Measurements from ENCODE around the gene CACNA1D. TPM values are rescaled to one million over a fixed set of nuclear protein-coding genes. Genes with fewer than 3 reads are reported as not detected.

The CACNA1D gene
- total RNA-seq, 2 donors from 2014 or later: 9.9 to 20.4 TPM

GRCh38 chr3:53836084-53836872 lies 341.9 kb downstream of the CACNA1D start:
- H3K27me3 ChIP-seq: no peaks in the 10 kb centered on the region
- H3K27ac ChIP-seq: no peak overlapping the region
- no peaks in the 10 kb centered on the region for H3K9me3 ChIP-seq
- H3K36me3 ChIP-seq (replicated peaks in 1 of 2; ENCODE audit: insufficient read depth in 1 of 2, low read depth in 2 of 2): peaks cover 0 to 3% of the 10 kb centered on the region in 2 donors
- DNase-seq (no peak), ATAC-seq (no peak)
- H3K4me1 ChIP-seq: peaks cover 27% of the 10 kb centered on the region
- no peak for TF ChIP-seq CTCF (IDR thresholded peaks at IDR 0.05)
- TF ChIP-seq POLR2A (IDR thresholded peaks at IDR 0.05): no peak
- intact Hi-C loops (cut with DNase I): no loop called here
- WGBS, 2 donors: 92 to 94% methylated on average over 7 to 9 of the region's 9 CpGs
- H3K4me3 ChIP-seq: no peak overlapping the region

- DNase-seq (no peak), ATAC-seq (no peak)
- no peaks in the 10 kb centered on the region for H3K27me3 ChIP-seq
- H3K9me3 ChIP-seq: no peaks in the 10 kb centered on the region
- WGBS, 2 donors: 79 to 95% methylated on average over 2 to 10 of the region's 10 CpGs
- H3K4me3 ChIP-seq: no peak overlapping the region
- no peak for TF ChIP-seq CTCF (IDR thresholded peaks at IDR 0.05)
- no peak for TF ChIP-seq POLR2A (IDR thresholded peaks at IDR 0.05)
- peaks cover 37% of the 10 kb centered on the region for H3K4me1 ChIP-seq
- H3K36me3 ChIP-seq (replicated peaks in 1 of 2; ENCODE audit: insufficient read depth in 1 of 2, low read depth in 2 of 2): peaks cover 0 to 3% of the 10 kb centered on the region in 2 donors
- intact Hi-C loops (cut with DNase I): no loop called here
- no peak overlapping the region for H3K27ac ChIP-seq
Measured at GRCh38 chr3:53837331-53837730, 342.9 kb downstream of the CACNA1D start.

GRCh38 chr3:53841296-53841695 lies 346.9 kb downstream of the CACNA1D start:
- Histone ChIP-seq H3K4me1 (peaks cover 51% of the 10 kb centered on the region), H3K27ac (peak overlapping the region; percentile 64 to 99 (median 94)), H3K4me3 (no peak overlapping the region), H3K27me3 (no peaks in the 10 kb centered on the region), H3K9me3 (no peaks in the 10 kb centered on the region), H3K36me3 (replicated peaks in 1 of 2; ENCODE audit: insufficient read depth in 1 of 2, low read depth in 2 of 2) (peaks cover 0 to 3% of the 10 kb centered on the region in 2 donors)
- peak; percentile 43 to 65 (median 62) for DNase-seq
- 26 to 30% methylated on average over 5 of the region's 5 CpGs for WGBS, 2 donors
- intact Hi-C loops (cut with DNase I): no loop called here
- no peak for ATAC-seq
- TF ChIP-seq POLR2A (IDR thresholded peaks at IDR 0.05): no peak
- peak in 5 of 7 experiments; percentile 15 to 41 (median 36) for TF ChIP-seq CTCF (IDR thresholded peaks at IDR 0.05)

- TF ChIP-seq CTCF (IDR thresholded peaks at IDR 0.05) (peak; percentile 47 to 91 (median 87)), POLR2A (IDR thresholded peaks at IDR 0.05) (no peak)
- H3K27me3 ChIP-seq: no peaks in the 10 kb centered on the region
- H3K27ac ChIP-seq: peak overlapping the region; percentile 89 to 99 (median 98)
- intact Hi-C loops (cut with DNase I): no loop called here
- H3K9me3 ChIP-seq: no peaks in the 10 kb centered on the region
- ATAC-seq (peak; percentile 79), DNase-seq (peak; percentile 88 to 96 (median 94))
- peaks cover 63% of the 10 kb centered on the region for H3K4me1 ChIP-seq
- 14 to 15% methylated on average over 11 to 12 of the region's 12 CpGs for WGBS, 2 donors
- H3K36me3 ChIP-seq (replicated peaks in 1 of 2; ENCODE audit: insufficient read depth in 1 of 2, low read depth in 2 of 2): no peaks in the 10 kb centered on the region
- H3K4me3 ChIP-seq: no peak overlapping the region
Measured at GRCh38 chr3:53842436-53843194, 348.2 kb downstream of the CACNA1D start.

Data from body of pancreas (tissue), 4 donors.